ENCODE results near the gene CTAGE4. TPM values are rescaled to one million over a fixed set of nuclear protein-coding genes. Genes with fewer than 3 reads are reported as not detected.

CTAGE4 gene
- total RNA-seq, 1 experiment from 2014 or later, result 5.9 TPM

DNA sequence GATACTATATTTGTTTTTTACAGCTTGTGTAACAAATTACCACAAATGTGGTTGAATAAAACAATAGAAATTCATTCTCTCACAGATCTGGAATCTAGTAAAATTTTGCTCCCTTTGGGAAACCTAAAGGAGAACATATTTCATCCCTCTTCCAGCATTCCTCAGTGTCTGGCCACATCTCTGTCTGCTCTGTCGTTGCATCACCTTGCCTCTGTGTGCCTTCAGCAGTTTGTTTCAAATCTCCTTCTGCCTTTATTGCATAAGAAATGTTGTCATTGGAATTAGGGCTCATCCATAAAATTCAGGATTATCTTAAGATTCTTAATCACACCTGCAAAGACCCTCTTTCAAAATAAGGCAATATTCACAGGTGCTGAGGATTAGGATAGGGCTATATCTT lies 45.8 kb upstream of the CTAGE4 start:
- intact Hi-C loops (cut with micrococcal nuclease; ENCODE audit: unreplicated experiment), result no loop called here

DNA sequence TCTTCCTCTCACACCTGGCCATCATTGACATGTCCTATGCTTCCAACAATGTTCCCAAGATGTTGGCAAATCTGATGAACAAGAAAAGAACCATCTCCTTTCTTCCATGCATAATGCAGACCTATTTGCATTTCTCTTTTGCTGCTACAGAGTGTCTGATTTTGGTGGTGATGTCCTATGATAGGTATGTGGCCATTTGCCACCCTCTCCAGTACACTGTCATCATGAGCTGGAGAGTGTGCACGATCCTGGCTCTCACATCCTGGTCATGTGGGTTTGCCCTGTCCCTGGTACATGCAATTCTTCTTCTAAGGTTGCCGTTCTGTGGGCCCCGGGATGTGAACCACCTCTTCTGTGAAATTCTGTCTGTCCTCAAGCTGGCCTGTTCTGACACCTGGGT lies 41.1 kb upstream of the CTAGE4 start:
- POLR2A ChIA-PET, result no interaction called here
- in situ Hi-C loops (cut with HindIII; ENCODE audit: low pct_unique_long_range_greater_than_20kb, low sequenced_read_pairs), result no loop called here
- Histone ChIP-seq H3K4me1 (ENCODE audit: control insufficient read depth, insufficient read depth, low read length) (no peaks in the 10 kb centered on the region), H3K36me3 (ENCODE audit: control insufficient read depth, insufficient read depth, low read length) (no peaks in the 10 kb centered on the region), H3K27me3 (ENCODE audit: control insufficient read depth, insufficient read depth, low read length) (no peaks in the 10 kb centered on the region), H3K4me3 (ENCODE audit: low read depth in 2 of 2, low read length in 2 of 2) (no peak overlapping the region), H3K9me3 (ENCODE audit: control insufficient read depth, insufficient read depth, low read depth, low read length) (no peaks in the 10 kb centered on the region), H3K27ac (ENCODE audit: low read length) (no peak overlapping the region)
- DNase-seq (ENCODE audit: low read depth, low spot score), result no peak
- no TSS peak for BruUV-seq (replicated peaks)
- intact Hi-C loops (cut with micrococcal nuclease; ENCODE audit: unreplicated experiment), result no loop called here
- TF ChIP-seq, protein P1, sequence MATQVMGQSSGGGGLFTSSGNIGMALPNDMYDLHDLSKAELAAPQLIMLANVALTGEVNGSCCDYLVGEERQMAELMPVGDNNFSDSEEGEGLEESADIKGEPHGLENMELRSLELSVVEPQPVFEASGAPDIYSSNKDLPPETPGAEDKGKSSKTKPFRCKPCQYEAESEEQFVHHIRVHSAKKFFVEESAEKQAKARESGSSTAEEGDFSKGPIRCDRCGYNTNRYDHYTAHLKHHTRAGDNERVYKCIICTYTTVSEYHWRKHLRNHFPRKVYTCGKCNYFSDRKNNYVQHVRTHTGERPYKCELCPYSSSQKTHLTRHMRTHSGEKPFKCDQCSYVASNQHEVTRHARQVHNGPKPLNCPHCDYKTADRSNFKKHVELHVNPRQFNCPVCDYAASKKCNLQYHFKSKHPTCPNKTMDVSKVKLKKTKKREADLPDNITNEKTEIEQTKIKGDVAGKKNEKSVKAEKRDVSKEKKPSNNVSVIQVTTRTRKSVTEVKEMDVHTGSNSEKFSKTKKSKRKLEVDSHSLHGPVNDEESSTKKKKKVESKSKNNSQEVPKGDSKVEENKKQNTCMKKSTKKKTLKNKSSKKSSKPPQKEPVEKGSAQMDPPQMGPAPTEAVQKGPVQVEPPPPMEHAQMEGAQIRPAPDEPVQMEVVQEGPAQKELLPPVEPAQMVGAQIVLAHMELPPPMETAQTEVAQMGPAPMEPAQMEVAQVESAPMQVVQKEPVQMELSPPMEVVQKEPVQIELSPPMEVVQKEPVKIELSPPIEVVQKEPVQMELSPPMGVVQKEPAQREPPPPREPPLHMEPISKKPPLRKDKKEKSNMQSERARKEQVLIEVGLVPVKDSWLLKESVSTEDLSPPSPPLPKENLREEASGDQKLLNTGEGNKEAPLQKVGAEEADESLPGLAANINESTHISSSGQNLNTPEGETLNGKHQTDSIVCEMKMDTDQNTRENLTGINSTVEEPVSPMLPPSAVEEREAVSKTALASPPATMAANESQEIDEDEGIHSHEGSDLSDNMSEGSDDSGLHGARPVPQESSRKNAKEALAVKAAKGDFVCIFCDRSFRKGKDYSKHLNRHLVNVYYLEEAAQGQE (IDR thresholded peaks at IDR 0.05; ENCODE audit: insufficient read depth in 1 of 2, low read depth in 2 of 2, low read length in 1 of 2), result no peak
- TF ChIP-seq, protein P2, sequence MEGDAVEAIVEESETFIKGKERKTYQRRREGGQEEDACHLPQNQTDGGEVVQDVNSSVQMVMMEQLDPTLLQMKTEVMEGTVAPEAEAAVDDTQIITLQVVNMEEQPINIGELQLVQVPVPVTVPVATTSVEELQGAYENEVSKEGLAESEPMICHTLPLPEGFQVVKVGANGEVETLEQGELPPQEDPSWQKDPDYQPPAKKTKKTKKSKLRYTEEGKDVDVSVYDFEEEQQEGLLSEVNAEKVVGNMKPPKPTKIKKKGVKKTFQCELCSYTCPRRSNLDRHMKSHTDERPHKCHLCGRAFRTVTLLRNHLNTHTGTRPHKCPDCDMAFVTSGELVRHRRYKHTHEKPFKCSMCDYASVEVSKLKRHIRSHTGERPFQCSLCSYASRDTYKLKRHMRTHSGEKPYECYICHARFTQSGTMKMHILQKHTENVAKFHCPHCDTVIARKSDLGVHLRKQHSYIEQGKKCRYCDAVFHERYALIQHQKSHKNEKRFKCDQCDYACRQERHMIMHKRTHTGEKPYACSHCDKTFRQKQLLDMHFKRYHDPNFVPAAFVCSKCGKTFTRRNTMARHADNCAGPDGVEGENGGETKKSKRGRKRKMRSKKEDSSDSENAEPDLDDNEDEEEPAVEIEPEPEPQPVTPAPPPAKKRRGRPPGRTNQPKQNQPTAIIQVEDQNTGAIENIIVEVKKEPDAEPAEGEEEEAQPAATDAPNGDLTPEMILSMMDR (IDR thresholded peaks at IDR 0.05), result no peak
- no peak for TF ChIP-seq TCF7L2 (IDR thresholded peaks at IDR 0.05; ENCODE audit: low read depth, low read length)
- no peak for TF ChIP-seq POLR2AphosphoS5 (IDR thresholded peaks at IDR 0.05; ENCODE audit: low read depth, low read length)
- no peak for TF ChIP-seq SIN3A (IDR thresholded peaks at IDR 0.05; ENCODE audit: borderline replicate concordance, insufficient read depth, low read depth, low read length)
- ATAC-seq, result no peak
- CTCF ChIA-PET, result no interaction called here

More for the DNA sequence above, 45.8 kb upstream of the CTAGE4 start:
- no peak overlapping the region for H3K27ac ChIP-seq (ENCODE audit: low read length)
- H3K4me3 ChIP-seq (ENCODE audit: low read depth in 2 of 2, low read length in 2 of 2), result no peak overlapping the region
- ATAC-seq, result no peak
- no peaks in the 10 kb centered on the region for H3K9me3 ChIP-seq (ENCODE audit: control insufficient read depth, insufficient read depth, low read depth, low read length)
- ChIA-PET CTCF (interaction anchor here (0.6 kb wide), 1 partner anchor 646 kb away, joined by 3 read pairs; no protein-coding TSS in a partner anchor), POLR2A (no interaction called here)
- H3K27me3 ChIP-seq (ENCODE audit: control insufficient read depth, insufficient read depth, low read length), result no peaks in the 10 kb centered on the region; the same call in 1 of the 2 replicates
- in situ Hi-C loops (cut with HindIII; ENCODE audit: low pct_unique_long_range_greater_than_20kb, low sequenced_read_pairs), result no loop called here
- BruUV-seq (replicated peaks), result no TSS peak
- H3K4me1 ChIP-seq (ENCODE audit: control insufficient read depth, insufficient read depth, low read length), result no peaks in the 10 kb centered on the region
- TF ChIP-seq SIN3A (IDR thresholded peaks at IDR 0.05; ENCODE audit: borderline replicate concordance, insufficient read depth, low read depth, low read length) (no peak), TCF7L2 (IDR thresholded peaks at IDR 0.05; ENCODE audit: low read depth, low read length) (no peak), POLR2AphosphoS5 (IDR thresholded peaks at IDR 0.05; ENCODE audit: low read depth, low read length) (no peak)
- TF ChIP-seq, protein P1 (IDR thresholded peaks at IDR 0.05; ENCODE audit: insufficient read depth in 1 of 2, low read depth in 2 of 2, low read length in 1 of 2), result no peak
- TF ChIP-seq, protein P2 (IDR thresholded peaks at IDR 0.05), result no peak
- no peaks in the 10 kb centered on the region for H3K36me3 ChIP-seq (ENCODE audit: control insufficient read depth, insufficient read depth, low read length)
- no peak for DNase-seq (ENCODE audit: low read depth, low spot score)
